ENCODE data around the gene GRK2. TPM values are rescaled to one million over a fixed set of nuclear protein-coding genes. Genes with fewer than 3 reads are reported as not detected.

Gene GRK2
- total RNA-seq, 1 donor from 2014 or later: 46.8 TPM

DNA sequence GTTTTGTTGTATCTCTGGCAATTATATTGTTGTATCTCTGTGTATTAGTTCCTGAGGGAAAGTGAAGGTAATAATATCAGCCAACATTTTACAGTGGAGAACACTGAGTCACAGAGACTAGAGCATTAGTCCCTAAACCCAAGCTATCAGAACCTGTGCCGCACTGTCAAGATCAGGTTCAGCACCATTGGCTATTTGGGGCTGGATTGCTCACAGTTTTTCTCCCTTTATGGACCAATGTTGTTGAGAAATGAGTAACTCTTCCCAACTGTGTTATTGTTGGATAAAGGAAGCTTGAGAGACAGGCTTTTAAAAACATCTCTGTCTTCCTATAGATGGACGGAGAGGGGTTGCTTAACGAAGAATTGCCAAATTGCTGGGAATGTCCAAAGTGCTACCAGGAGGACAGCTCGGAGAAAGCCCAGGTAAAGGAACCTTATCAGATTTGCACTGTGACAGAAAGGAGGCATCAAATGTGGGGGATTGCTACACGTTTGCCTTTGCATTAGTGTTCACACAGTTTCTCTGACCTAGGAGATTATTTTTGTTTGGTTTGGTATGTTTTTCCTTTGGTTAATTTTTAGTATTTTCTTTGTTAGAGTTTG is 18.2 kb upstream of the GRK2 start:
- TF ChIP-seq, protein P1, sequence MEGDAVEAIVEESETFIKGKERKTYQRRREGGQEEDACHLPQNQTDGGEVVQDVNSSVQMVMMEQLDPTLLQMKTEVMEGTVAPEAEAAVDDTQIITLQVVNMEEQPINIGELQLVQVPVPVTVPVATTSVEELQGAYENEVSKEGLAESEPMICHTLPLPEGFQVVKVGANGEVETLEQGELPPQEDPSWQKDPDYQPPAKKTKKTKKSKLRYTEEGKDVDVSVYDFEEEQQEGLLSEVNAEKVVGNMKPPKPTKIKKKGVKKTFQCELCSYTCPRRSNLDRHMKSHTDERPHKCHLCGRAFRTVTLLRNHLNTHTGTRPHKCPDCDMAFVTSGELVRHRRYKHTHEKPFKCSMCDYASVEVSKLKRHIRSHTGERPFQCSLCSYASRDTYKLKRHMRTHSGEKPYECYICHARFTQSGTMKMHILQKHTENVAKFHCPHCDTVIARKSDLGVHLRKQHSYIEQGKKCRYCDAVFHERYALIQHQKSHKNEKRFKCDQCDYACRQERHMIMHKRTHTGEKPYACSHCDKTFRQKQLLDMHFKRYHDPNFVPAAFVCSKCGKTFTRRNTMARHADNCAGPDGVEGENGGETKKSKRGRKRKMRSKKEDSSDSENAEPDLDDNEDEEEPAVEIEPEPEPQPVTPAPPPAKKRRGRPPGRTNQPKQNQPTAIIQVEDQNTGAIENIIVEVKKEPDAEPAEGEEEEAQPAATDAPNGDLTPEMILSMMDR (conservative IDR thresholded peaks at IDR 0.05; ENCODE audit: low read depth, low read length): no peak
- DNase-seq (ENCODE audit: low read depth): no peak
- H3K4me3 ChIP-seq (ENCODE audit: low read depth, low read length): no peak overlapping the region

DNA sequence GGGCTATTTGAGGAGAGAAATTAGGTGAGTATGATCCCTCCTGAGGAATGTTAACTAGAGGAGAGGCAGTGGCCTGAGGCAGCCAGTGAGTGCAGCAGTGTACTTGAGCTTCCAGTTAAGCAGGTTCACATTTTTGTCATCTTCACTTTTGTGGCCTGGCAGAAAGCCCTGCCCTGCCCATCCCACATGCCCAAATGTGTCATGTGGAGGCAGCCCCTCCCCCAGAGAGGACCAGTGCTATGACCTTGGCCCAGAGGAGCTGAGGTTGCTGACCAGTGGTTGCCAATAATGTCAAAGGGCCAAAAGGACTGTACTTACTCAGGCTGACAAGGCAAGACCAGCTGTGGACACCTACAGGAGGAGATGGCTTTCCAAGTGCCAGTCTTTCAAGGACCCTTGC is 17.6 kb upstream of the GRK2 start:
- H3K4me3 ChIP-seq (ENCODE audit: low read depth, low read length): no peak overlapping the region
- TF ChIP-seq, protein P1 (conservative IDR thresholded peaks at IDR 0.05; ENCODE audit: low read depth, low read length): no peak
- DNase-seq (ENCODE audit: low read depth): no peak

DNA sequence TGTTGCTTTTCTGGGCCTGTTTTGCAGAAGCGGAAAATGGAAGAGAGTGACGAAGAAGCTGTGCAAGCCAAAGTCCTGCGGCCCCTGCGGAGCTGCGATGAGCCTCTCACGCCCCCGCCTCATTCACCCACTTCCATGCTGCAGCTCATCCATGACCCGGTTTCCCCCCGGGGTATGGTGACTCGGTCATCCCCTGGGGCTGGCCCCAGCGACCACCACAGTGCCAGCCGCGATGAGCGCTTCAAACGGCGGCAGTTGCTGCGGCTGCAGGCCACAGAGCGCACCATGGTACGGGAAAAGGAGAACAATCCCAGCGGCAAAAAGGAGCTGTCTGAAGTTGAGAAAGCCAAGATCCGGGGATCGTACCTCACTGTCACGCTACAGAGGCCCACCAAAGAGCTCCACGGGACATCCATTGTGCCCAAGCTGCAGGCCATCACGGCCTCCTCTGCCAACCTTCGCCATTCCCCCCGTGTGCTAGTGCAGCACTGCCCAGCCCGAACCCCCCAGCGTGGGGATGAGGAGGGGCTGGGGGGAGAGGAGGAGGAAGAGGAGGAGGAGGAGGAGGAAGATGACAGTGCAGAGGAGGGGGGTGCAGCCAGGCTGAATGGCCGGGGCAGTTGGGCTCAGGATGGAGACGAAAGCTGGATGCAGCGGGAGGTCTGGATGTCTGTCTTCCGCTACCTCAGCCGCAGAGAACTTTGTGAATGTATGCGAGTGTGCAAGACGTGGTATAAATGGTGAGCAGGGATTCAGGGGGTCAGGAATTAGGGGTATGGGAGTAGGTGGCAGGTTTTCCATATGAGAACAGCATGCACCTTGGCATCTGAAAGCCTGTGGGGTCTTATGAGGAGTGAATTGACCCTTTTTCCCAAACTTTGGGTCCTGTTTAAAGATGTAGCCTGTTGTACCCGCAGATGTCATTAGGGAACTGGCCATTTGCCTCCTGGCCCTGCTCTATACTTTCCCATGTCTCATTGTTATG is 15.9 kb upstream of the GRK2 start:
- DNase-seq (ENCODE audit: low read depth): no peak
- H3K4me3 ChIP-seq (ENCODE audit: low read depth, low read length): no peak overlapping the region
- TF ChIP-seq, protein P1 (conservative IDR thresholded peaks at IDR 0.05; ENCODE audit: low read depth, low read length): no peak

DNA sequence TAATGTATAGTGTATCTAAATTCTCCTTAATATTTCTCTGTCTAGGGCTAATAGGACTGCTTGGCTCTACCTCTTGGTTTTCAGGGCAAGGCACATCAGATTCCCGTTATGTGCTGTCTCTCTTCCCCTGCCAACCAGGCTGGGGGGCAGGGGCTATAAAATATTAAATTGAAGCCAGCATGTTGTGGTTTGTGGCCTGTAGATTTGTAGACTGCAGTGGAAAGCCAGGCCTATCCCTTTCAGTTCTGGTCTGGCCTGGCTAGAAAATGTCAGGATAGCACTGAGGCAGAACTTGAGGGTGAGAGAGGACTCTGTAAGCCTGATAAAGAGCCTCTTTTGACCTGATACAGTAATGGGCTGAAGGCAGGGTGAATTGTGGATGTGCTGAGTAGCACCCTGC is 14.4 kb upstream of the GRK2 start:
- no peak overlapping the region for H3K4me3 ChIP-seq (ENCODE audit: low read depth, low read length)
- TF ChIP-seq, protein P1 (conservative IDR thresholded peaks at IDR 0.05; ENCODE audit: low read depth, low read length): no peak
- DNase-seq (ENCODE audit: low read depth): no peak

DNA sequence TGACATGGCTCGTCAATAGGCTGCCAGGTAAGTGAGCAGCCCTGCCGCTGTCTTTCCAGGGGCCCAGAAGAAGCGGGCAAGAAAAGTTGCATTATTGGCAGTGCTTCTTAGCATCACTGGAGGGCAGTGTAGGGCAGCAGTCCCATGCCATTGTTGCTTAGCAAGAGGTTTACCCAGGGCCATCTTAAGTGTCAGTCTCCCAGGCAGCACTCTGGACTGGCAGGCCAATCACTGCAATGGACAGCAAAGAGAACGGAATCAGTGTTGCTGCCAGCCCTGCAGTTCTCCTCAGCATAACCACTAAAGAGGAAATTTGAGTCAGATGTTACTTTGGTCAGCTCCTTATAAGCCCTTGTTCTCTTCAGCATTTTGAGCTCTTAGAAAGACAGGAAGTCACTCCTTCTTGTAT is 13.4 kb upstream of the GRK2 start:
- TF ChIP-seq, protein P1 (conservative IDR thresholded peaks at IDR 0.05; ENCODE audit: low read depth, low read length): peak; percentile 54
- H3K4me3 ChIP-seq (ENCODE audit: low read depth, low read length): no peak overlapping the region
- no peak for DNase-seq (ENCODE audit: low read depth)

DNA sequence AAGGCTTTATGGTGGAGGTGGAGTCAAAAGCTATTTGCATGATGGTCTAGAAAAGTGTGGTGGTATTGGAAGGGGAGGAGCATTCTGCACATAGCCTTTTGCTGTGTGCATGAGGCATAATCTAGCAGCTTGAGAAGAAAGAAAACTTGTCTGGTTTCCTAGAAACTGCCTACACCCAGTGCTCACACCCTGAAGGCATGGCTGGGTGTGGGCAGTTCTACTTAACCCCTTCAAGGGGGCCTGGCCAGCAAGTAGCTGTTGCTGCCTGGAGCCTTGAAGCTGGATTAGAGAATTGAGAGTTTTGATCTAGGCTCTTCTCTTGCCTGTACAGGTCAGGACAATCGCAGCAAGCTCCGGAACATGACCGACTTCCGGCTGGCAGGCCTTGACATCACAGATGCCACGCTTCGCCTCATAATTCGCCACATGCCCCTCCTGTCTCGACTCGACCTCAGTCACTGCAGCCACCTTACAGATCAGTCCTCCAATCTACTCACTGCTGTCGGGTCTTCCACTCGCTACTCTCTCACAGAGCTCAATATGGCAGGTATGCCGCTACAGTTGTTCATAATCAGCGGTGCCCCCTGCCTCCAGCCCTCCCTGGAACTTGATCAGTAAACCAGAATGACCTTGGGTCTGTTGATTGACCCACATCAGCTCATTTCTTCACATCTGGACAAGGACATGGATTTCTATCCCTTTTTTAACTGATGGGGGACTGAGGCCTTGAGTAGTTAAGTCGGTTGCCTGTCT is 12.2 kb upstream of the GRK2 start:
- TF ChIP-seq, protein P1 (conservative IDR thresholded peaks at IDR 0.05; ENCODE audit: low read depth, low read length): no peak
- DNase-seq (ENCODE audit: low read depth): no peak

More for the DNA sequence above, 12.2 kb upstream of the GRK2 start:
- H3K4me3 ChIP-seq (ENCODE audit: low read depth, low read length): no peak overlapping the region

Data from epithelial cell of proximal tubule (primary cell).